HepG2 (cell line): Measurements from ENCODE around the gene GFER. TPM values are rescaled to one million over a fixed set of nuclear protein-coding genes. Genes with fewer than 3 reads are reported as not detected.

Experiments used
- ARNTL ChIP-seq: sonication (generic); formaldehyde crosslinking; IDR thresholded peaks from 2 replicates; pipeline ENCODE4 v1.4.0; 2020; ENCODE audit warnings: mild to moderate bottlenecking, missing genetic modification reagents
- CEBPB ChIP-seq: IDR thresholded peaks from 2 replicates; pipeline ENCODE4 v1.6.1; 2011; ENCODE audit warnings: low read depth, low read length, improper control_type of control experiment, borderline replicate concordance
- FOXK1 ChIP-seq: sonication (generic); formaldehyde crosslinking; IDR thresholded peaks from 2 replicates; pipeline ENCODE4 v1.4.0; 2020; ENCODE audit warnings: low read depth, missing genetic modification reagents, borderline replicate concordance
- MED1 ChIP-seq: sonication (generic); formaldehyde crosslinking; IDR thresholded peaks from 2 replicates; pipeline ENCODE4 v1.4.0; 2020; ENCODE audit warnings: missing genetic modification reagents
- SNAI1 ChIP-seq: sonication (generic); formaldehyde crosslinking; IDR thresholded peaks from 2 replicates; pipeline ENCODE4 v1.5.0; 2020; ENCODE audit warnings: mild to moderate bottlenecking, missing genetic modification reagents, borderline replicate concordance
- SRSF4 ChIP-seq: fragments of 200-400 bp; formaldehyde crosslinking; IDR thresholded peaks from one replicate; pipeline ENCODE4 v1.6.1; 2018; ENCODE audit warnings: mild to moderate bottlenecking, low read depth, low read length, moderate library complexity; ENCODE audit not compliant: poor library complexity, severe bottlenecking
- TARDBP ChIP-seq: sonication (generic); formaldehyde crosslinking; IDR thresholded peaks from 2 replicates; pipeline ENCODE4 v1.8.0; 2022; ENCODE audit warnings: mild to moderate bottlenecking, missing genetic modification reagents
- TBX3 ChIP-seq: fragments of 450-650 bp; IDR thresholded peaks from 2 replicates; pipeline ENCODE4 v1.6.1; 2017; ENCODE audit warnings: antibody characterized with exemption, mild to moderate bottlenecking, inconsistent platforms, borderline replicate concordance
- TCF7L2 ChIP-seq: IDR thresholded peaks from 2 replicates; pipeline ENCODE4 v1.6.1; 2011; ENCODE audit warnings: mild to moderate bottlenecking, low read depth, low read length, moderate library complexity
- ZBTB7B ChIP-seq: sonication (generic); formaldehyde crosslinking; IDR thresholded peaks from 2 replicates; pipeline ENCODE4 v1.4.0; 2020; ENCODE audit warnings: missing genetic modification reagents
- ZNF781 ChIP-seq: sonication (generic); formaldehyde crosslinking; IDR thresholded peaks from 2 replicates; pipeline ENCODE4 v1.5.1; 2020; ENCODE audit warnings: borderline replicate concordance, mild to moderate bottlenecking, missing genetic modification reagents; ENCODE audit errors: not compliant biosample characterization
- ZNF788 ChIP-seq: sonication (generic); formaldehyde crosslinking; IDR thresholded peaks from 2 replicates; pipeline ENCODE4 v1.5.0; 2020; ENCODE audit warnings: mild to moderate bottlenecking, missing genetic modification reagents, borderline replicate concordance
- polyA plus RNA-seq, 8 experiments: library from polyadenylated mRNA; depleted of rRNA in 3 of 8; stranded (reverse) in 7 of 8; unstranded in 1 of 8; fragments of >200 nt; fragmentation: Illumina TruSeq in 4 of 8; extraction: Trizol in 4 of 8; gene quantifications; 2 replicates each; pipeline versions ENCODE4 v1.2.1 to v1.2.3, GENCODE V29; 2011 to 2016; ENCODE audit warnings: low read depth in 4 of 8, missing spikeins in 1 of 8, mixed read lengths in 1 of 8; ENCODE audit not compliant: insufficient read depth in 1 of 8
- total RNA-seq, 5 experiments: library from RNA; depleted of rRNA; stranded (reverse); fragments of >200 nt; fragmentation: Illumina TruSeq; extraction: Trizol; gene quantifications; 2 replicates each; pipeline ENCODE4 v1.2.3, GENCODE V29; 2016; ENCODE audit warnings: low read depth in 1 of 5
- TF ChIP-seq, protein P1 (sequence below): fragments of 450-650 bp; IDR thresholded peaks from 2 replicates; pipeline ENCODE4 v1.6.1; 2017
- TF ChIP-seq, protein P2 (sequence below): sonication (generic); formaldehyde crosslinking; IDR thresholded peaks from 2 replicates; pipeline ENCODE4 v1.8.1; 2023; ENCODE audit warnings: missing genetic modification reagents, inconsistent platforms, borderline replicate concordance
- TF ChIP-seq, protein P3 (sequence below): sonication (generic); formaldehyde crosslinking; IDR thresholded peaks from 2 replicates; pipeline ENCODE4 v1.5.1; 2020; ENCODE audit warnings: mild to moderate bottlenecking, moderate library complexity, missing genetic modification reagents
- TF ChIP-seq, protein P4 (sequence below): sonication (generic); formaldehyde crosslinking; IDR thresholded peaks from 2 replicates; pipeline ENCODE4 v1.4.0; 2020; ENCODE audit warnings: missing genetic modification reagents

The GFER gene
- total and polyA plus RNA-seq, 2 of the 13 experiments (the other 11 are each of a cell fraction or from before 2014, with no cell fraction given), result 28.6 to 71.7 TPM

DNA sequence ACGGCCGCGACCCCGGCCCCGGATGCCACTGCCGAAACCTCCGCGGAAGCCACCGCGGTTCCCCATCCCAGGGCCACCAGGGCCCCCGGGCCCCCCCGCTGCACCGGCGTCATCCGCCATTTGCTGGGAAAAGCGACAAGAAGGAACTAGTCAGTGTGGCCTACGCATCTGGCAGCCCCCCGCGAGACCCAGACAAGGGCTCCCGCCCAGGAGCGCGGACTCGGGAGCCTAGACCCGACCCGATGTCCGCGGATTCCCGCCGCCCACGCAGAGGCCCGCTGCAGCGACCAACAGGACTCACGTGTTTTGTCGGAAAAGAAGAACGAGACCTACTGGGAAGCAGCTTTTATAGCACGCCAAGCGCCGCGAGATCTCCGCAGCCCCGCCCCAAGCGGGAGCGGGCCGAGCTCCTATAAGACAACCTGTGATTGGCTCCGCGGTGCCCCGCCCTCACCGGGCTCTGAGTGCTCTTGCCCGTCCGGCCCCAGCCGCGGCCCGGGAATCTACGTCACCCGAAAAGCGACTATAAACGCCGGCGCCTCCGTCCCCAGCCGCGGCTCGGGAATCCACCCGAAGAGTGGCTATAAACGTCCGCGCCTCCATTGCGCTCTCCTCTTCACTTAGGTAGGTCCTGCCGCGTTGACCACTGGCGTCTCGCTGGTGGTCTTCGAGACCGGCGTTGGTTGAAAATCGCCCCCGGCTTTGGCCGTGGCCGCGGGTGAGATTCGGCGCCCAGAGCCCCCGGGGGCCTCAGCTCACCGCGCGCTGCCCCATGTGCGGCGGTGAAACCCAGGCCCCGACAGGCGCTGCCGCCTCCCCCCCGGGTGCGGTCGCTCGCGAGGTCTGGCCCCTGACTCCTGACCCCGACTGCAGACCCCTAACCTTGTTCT, 19.2 kb upstream of the GFER start, which contains the start of gene RPS2 (continued):
- TF ChIP-seq, protein P1, sequence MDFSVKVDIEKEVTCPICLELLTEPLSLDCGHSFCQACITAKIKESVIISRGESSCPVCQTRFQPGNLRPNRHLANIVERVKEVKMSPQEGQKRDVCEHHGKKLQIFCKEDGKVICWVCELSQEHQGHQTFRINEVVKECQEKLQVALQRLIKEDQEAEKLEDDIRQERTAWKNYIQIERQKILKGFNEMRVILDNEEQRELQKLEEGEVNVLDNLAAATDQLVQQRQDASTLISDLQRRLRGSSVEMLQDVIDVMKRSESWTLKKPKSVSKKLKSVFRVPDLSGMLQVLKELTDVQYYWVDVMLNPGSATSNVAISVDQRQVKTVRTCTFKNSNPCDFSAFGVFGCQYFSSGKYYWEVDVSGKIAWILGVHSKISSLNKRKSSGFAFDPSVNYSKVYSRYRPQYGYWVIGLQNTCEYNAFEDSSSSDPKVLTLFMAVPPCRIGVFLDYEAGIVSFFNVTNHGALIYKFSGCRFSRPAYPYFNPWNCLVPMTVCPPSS, result no peak
- TF ChIP-seq SRSF4 (no peak), SNAI1 (CRISPR knock-in tag) (peak; percentile 73; the same call in 1 of the 2 replicates), TARDBP (no peak), ZBTB7B (no peak; the same call in 1 of the 2 replicates), ZNF788 (peak; percentile 75; the same call in 1 of the 2 replicates), FOXK1 (CRISPR knock-in tag) (0 out of 2 replicates have a peak, but pooled peaks have one; percentile 37), ZNF781 (peak; percentile 81), ARNTL (peak; percentile 82), TCF7L2 (no peak), MED1 (peak; percentile 66), TBX3 (no peak), CEBPB (no peak)
- TF ChIP-seq, protein P2, sequence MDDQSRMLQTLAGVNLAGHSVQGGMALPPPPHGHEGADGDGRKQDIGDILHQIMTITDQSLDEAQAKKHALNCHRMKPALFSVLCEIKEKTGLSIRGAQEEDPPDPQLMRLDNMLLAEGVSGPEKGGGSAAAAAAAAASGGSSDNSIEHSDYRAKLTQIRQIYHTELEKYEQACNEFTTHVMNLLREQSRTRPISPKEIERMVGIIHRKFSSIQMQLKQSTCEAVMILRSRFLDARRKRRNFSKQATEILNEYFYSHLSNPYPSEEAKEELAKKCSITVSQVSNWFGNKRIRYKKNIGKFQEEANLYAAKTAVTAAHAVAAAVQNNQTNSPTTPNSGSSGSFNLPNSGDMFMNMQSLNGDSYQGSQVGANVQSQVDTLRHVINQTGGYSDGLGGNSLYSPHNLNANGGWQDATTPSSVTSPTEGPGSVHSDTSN (CRISPR knock-in tag), result no peak
- TF ChIP-seq, protein P3, sequence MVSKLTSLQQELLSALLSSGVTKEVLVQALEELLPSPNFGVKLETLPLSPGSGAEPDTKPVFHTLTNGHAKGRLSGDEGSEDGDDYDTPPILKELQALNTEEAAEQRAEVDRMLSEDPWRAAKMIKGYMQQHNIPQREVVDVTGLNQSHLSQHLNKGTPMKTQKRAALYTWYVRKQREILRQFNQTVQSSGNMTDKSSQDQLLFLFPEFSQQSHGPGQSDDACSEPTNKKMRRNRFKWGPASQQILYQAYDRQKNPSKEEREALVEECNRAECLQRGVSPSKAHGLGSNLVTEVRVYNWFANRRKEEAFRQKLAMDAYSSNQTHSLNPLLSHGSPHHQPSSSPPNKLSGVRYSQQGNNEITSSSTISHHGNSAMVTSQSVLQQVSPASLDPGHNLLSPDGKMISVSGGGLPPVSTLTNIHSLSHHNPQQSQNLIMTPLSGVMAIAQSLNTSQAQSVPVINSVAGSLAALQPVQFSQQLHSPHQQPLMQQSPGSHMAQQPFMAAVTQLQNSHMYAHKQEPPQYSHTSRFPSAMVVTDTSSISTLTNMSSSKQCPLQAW (CRISPR knock-in tag), result peak; percentile 69
- TF ChIP-seq, protein P4, sequence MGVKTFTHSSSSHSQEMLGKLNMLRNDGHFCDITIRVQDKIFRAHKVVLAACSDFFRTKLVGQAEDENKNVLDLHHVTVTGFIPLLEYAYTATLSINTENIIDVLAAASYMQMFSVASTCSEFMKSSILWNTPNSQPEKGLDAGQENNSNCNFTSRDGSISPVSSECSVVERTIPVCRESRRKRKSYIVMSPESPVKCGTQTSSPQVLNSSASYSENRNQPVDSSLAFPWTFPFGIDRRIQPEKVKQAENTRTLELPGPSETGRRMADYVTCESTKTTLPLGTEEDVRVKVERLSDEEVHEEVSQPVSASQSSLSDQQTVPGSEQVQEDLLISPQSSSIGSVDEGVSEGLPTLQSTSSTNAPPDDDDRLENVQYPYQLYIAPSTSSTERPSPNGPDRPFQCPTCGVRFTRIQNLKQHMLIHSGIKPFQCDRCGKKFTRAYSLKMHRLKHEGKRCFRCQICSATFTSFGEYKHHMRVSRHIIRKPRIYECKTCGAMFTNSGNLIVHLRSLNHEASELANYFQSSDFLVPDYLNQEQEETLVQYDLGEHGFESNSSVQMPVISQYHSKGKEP, result no peak
